Measurements from ENCODE around the gene SLX1A.
"Not testable (repeated sequence)": the region's sequence is repeated elsewhere in the genome, so short reads cannot be mapped to it uniquely, and the experiment has no call there.

- TF ChIP-seq CTCF, POLR2A (IDR thresholded peaks at IDR 0.05): not testable (repeated sequence)
These were observed 12.0 kb downstream of the SLX1A start for GRCh38 chr16:30205541-30206236.
